HG02852 (cell line): Measurements from ENCODE around the gene MYO18B.

Experiments used
- ATAC-seq: cut with Tn5 transposase; IDR thresholded peaks from one replicate; pipeline ENCODE4 v1.9.1; 2021; ENCODE audit warnings: mild to moderate bottlenecking, moderate library complexity; ENCODE audit not compliant: unreplicated experiment

The MYO18B gene

DNA sequence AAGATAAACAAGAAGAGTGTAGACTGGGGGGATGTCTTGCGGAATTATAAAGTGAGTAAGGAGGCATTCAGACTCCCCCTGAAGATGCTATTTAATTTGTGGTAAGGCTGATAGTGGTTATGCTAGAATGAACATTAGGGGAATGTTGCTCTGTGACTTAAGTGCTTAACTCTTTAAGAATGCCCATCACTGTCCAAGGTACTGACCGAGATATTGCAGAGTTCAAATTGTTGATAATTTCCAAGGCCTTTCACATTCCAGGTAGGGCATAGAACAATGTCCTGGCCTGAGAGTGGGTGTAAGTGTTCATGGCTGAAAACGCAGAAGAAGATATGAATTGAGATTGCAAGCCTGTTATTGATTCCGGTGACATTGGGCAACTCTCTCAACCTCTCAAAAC is 337.0 kb downstream of the MYO18B start:
- ATAC-seq, result no peak
